Endothelial cell of umbilical vein (primary cell): ENCODE measurements around the gene GRIA1. TPM values are rescaled to one million over a fixed set of nuclear protein-coding genes. Genes with fewer than 3 reads are reported as not detected.

Experiments used
- BruUV-seq: library from RNA; stranded (reverse); fragments of 400-500 nt; replicated peaks from 2 replicates; lab custom pipeline; 2021; lab: Mats Ljungman, UMichigan
- CTCF ChIA-PET: fragments of 300-600, 350-600 bp; sonication (Branson Sonifier 250); formaldehyde crosslinking; loops from one replicate; lab custom pipeline; 2021; ENCODE audit warnings: antibody characterized with exemption, inconsistent platforms; lab: Charles Lee
- POLR2A ChIA-PET: fragments of 300-600, 350-600 bp; sonication (Branson Sonifier 250); formaldehyde crosslinking; loops from one replicate; lab custom pipeline; 2021; ENCODE audit warnings: antibody characterized with exemption, inconsistent platforms; lab: Charles Lee
- DNase-seq: peaks from one replicate; pipeline ENCODE4 v3.0.0-alpha.2; 2011; ENCODE audit warnings: low read depth, low spot score
- FAIRE-seq: peaks from 2 replicates; lab custom pipeline; 2011; peaks lifted over from hg19 to GRCh38; lab: Jason Lieb, UNC
- H2AFZ ChIP-seq: 2 replicates; pipeline ENCODE4 v1.6.0; 2012; ENCODE audit warnings: low read depth, low read length, control low read depth, inconsistent platforms
- H3K27ac ChIP-seq: 2 replicates; pipeline ENCODE4 v1.5.1; 2011; ENCODE audit warnings: low read depth, mild to moderate bottlenecking, control low read depth, low read length, moderate library complexity; ENCODE audit not compliant: insufficient read depth
- H3K27me3 ChIP-seq, 2 experiments: 2 replicates each; pipeline versions ENCODE4 v1.6.0 to v1.6.1; 2011; ENCODE audit warnings: low read length in 2 of 2, mixed read lengths in 1 of 2; ENCODE audit not compliant: control insufficient read depth in 2 of 2, insufficient read depth in 2 of 2
- H3K36me3 ChIP-seq, 2 experiments: 2 replicates in 1 of 2; 3 replicates in 1 of 2; pipeline ENCODE4 v1.5.1; 2011; ENCODE audit warnings: low read length in 2 of 2, mild to moderate bottlenecking in 1 of 2, moderate library complexity in 1 of 2; ENCODE audit not compliant: control insufficient read depth in 2 of 2, insufficient read depth in 2 of 2; ENCODE audit errors: extremely low read depth in 1 of 2
- H3K4me1 ChIP-seq: 3 replicates; pipeline ENCODE4 v1.5.1; 2011; ENCODE audit warnings: mild to moderate bottlenecking, low read length; ENCODE audit not compliant: control insufficient read depth, insufficient read depth; ENCODE audit errors: extremely low read depth
- H3K4me2 ChIP-seq: 2 replicates; pipeline ENCODE4 v1.6.1; 2011; ENCODE audit warnings: low read length, control low read depth, mixed read lengths; ENCODE audit not compliant: insufficient read depth
- H3K4me3 ChIP-seq, 3 experiments: fragments of 200-600 bp in 1 of 3; sonication (generic), shearing (Covaris generic) in 1 of 3; replicated peaks in 1 of 3; 2 replicates each; pipeline ENCODE4 v1.5.1; 2011 to 2016; ENCODE audit warnings: control low read depth in 3 of 3, low read length in 3 of 3, mild to moderate bottlenecking in 2 of 3, inconsistent platforms in 1 of 3, low read depth in 1 of 3, moderate library complexity in 1 of 3; ENCODE audit not compliant: insufficient read depth in 1 of 3
- H3K79me2 ChIP-seq: 2 replicates; pipeline ENCODE4 v1.6.0; 2012; ENCODE audit warnings: low read length, inconsistent platforms; ENCODE audit not compliant: control insufficient read depth, insufficient read depth
- H3K9ac ChIP-seq: replicated peaks from 2 replicates; pipeline ENCODE3; 2011; ENCODE audit warnings: low read length, control low read depth; ENCODE audit not compliant: insufficient read depth; ENCODE audit errors: extremely low read depth
- H3K9me1 ChIP-seq: replicated peaks from 3 replicates; pipeline ENCODE4 v1.6.0; 2011; ENCODE audit warnings: mild to moderate bottlenecking, low read length; ENCODE audit not compliant: control insufficient read depth, insufficient read depth; ENCODE audit errors: extremely low read depth
- H3K9me3 ChIP-seq: replicated peaks from 2 replicates; pipeline ENCODE4 v1.5.1; 2012; ENCODE audit warnings: low read length, inconsistent platforms; ENCODE audit not compliant: control insufficient read depth, insufficient read depth
- H4K20me1 ChIP-seq: replicated peaks from 2 replicates; pipeline ENCODE3; 2011; ENCODE audit warnings: mild to moderate bottlenecking, low read length; ENCODE audit not compliant: control insufficient read depth, insufficient read depth; ENCODE audit errors: extremely low read depth
- FOS ChIP-seq: IDR thresholded peaks from 2 replicates; pipeline ENCODE4 v1.6.1; 2011; ENCODE audit warnings: mild to moderate bottlenecking, low read length, moderate library complexity, borderline replicate concordance; ENCODE audit not compliant: insufficient read depth
- GATA2 ChIP-seq: IDR thresholded peaks from 2 replicates; pipeline ENCODE4 v1.7.0; 2011; ENCODE audit warnings: low read depth, mild to moderate bottlenecking, moderate library complexity, mixed read lengths, low read length; ENCODE audit not compliant: insufficient read length, insufficient read depth
- JUN ChIP-seq: IDR thresholded peaks from 2 replicates; pipeline ENCODE4 v1.6.1; 2011; ENCODE audit warnings: borderline replicate concordance, low read depth; ENCODE audit not compliant: insufficient read length, insufficient read depth
- dilution Hi-C: fragments of 300-500 bp; cut with MboI; formaldehyde crosslinking; loops from one replicate; pipeline ENCODE4 v1.15.0; 2019; ENCODE audit warnings: low sequenced_read_pairs; ENCODE audit not compliant: extremely low pct_ligation_motif_present
- intact Hi-C: fragments of 100-400 bp; cut with micrococcal nuclease; formaldehyde crosslinking; loops from one replicate; pipeline ENCODE4 v1.10.0; 2022
- polyA plus RNA-seq, 4 experiments: library from polyadenylated mRNA; depleted of rRNA in 3 of 4; stranded (reverse) in 3 of 4; unstranded in 1 of 4; fragments of >200 nt; gene quantifications; 2 replicates each; pipeline versions ENCODE4 v1.2.1 to v1.2.3, GENCODE V29; 2011 to 2012; ENCODE audit warnings: missing spikeins in 1 of 4
- total RNA-seq: library from RNA; stranded (reverse); gene quantifications from 2 replicates; pipeline ENCODE4 v1.2.3, GENCODE V29; 2021

Gene GRIA1
- total and polyA plus RNA-seq, 2 donors (not counting 3 experiments of a cell fraction or from before 2014, with no cell fraction given), result not detected

- Histone ChIP-seq H3K36me3 (no peaks in the 10 kb centered on the region), H3K27ac (no peak overlapping the region), H2AFZ (no peak overlapping the region), H3K9ac (no peak overlapping the region), H4K20me1 (no peaks in the 10 kb centered on the region), H3K9me1 (no peaks in the 10 kb centered on the region), H3K9me3 (no peaks in the 10 kb centered on the region), H3K27me3 (no peaks in the 10 kb centered on the region), H3K4me1 (no peaks in the 10 kb centered on the region), H3K79me2 (no peaks in the 10 kb centered on the region), H3K4me2 (no peak overlapping the region), H3K4me3 (no peak overlapping the region)
- POLR2A ChIA-PET, result no interaction called here
- CTCF ChIA-PET, result interaction anchor here (0.6 to 1.6 kb wide), 4 partner anchors 15 to 488 kb away, joined by 3 to 5 read pairs (median 3); no protein-coding TSS in a partner anchor
- TF ChIP-seq JUN (peak; percentile 19), GATA2 (no peak), FOS (peak; percentile 73)
- FAIRE-seq (no peak), DNase-seq (peak; percentile 53)
- no TSS peak for BruUV-seq
- dilution Hi-C loops, result no loop called here
- intact Hi-C loops, result no loop called here
Measured at GRCh38 chr5:153476767-153477166, 13.7 kb upstream of the GRIA1 start.

- Histone ChIP-seq H3K27ac (no peak overlapping the region), H2AFZ (no peak overlapping the region), H3K9me3 (no peaks in the 10 kb centered on the region), H3K9me1 (no peaks in the 10 kb centered on the region), H3K4me3 (no peak overlapping the region), H3K79me2 (no peaks in the 10 kb centered on the region), H3K36me3 (no peaks in the 10 kb centered on the region), H3K9ac (no peak overlapping the region), H3K27me3 (no peaks in the 10 kb centered on the region), H3K4me1 (no peaks in the 10 kb centered on the region), H3K4me2 (no peak overlapping the region), H4K20me1 (no peaks in the 10 kb centered on the region)
- intact Hi-C loops, result no loop called here
- dilution Hi-C loops, result no loop called here
- DNase-seq (no peak), FAIRE-seq (no peak)
- ChIA-PET POLR2A (no interaction called here), CTCF (interaction anchor here (0.6 kb wide), 1 partner anchor 15 kb away, joined by 3 read pairs; no protein-coding TSS in a partner anchor)
- BruUV-seq, result no TSS peak
- no peak for TF ChIP-seq FOS
Measured at GRCh38 chr5:153480401-153480800, 10.1 kb upstream of the GRIA1 start.
